ENCODE data around the gene SFXN3.

SFXN3 gene, protein sequence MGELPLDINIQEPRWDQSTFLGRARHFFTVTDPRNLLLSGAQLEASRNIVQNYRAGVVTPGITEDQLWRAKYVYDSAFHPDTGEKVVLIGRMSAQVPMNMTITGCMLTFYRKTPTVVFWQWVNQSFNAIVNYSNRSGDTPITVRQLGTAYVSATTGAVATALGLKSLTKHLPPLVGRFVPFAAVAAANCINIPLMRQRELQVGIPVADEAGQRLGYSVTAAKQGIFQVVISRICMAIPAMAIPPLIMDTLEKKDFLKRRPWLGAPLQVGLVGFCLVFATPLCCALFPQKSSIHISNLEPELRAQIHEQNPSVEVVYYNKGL

DNA sequence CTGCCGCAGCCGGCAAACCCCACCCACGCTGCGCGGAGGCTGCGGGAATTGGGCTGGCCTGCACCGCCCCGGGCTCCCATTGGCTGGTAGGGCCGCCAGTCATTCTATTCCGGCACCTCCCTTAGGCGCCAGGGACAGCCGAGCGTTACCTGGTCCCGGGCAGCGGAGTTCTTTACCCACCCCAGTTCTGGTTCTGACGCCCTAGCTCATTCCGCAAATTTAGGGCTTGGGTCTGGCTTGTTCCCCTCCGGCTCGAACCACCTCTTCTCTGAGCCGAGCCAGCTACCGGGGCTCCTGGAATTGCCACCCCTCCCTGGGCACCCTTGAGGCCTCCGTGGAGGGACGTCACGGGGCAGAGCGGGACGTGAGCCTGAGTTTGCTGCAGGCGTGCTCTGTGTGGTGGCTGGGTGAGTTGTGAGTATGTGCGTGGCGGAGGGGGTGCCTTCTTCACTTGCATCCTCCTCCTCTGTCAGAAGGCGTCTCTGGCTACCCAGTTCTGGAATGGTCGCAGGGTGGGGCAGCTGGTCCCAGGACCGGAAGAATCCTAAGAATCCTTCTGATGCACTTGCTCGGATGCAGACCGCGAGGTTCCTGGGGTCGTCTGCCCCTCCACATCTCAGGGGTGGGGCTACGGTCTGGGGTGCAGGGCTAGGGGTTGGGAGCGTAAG lies at the start of gene SFXN3, which contains the start of gene PDZD7:
Gene SFXN3 (plus strand): TSS at position 107 of the 668 bp plus-strand sequence. CDS start 3,461 bp downstream, outside the sequence.
Gene PDZD7 (minus strand): TSS at position 2 of the 668 bp plus-strand sequence. CDS start 910 bp downstream, outside the sequence.
- DNase-seq (ENCODE audit: low read depth in 2 of 2): peak; percentile 90 to 92

DNA sequence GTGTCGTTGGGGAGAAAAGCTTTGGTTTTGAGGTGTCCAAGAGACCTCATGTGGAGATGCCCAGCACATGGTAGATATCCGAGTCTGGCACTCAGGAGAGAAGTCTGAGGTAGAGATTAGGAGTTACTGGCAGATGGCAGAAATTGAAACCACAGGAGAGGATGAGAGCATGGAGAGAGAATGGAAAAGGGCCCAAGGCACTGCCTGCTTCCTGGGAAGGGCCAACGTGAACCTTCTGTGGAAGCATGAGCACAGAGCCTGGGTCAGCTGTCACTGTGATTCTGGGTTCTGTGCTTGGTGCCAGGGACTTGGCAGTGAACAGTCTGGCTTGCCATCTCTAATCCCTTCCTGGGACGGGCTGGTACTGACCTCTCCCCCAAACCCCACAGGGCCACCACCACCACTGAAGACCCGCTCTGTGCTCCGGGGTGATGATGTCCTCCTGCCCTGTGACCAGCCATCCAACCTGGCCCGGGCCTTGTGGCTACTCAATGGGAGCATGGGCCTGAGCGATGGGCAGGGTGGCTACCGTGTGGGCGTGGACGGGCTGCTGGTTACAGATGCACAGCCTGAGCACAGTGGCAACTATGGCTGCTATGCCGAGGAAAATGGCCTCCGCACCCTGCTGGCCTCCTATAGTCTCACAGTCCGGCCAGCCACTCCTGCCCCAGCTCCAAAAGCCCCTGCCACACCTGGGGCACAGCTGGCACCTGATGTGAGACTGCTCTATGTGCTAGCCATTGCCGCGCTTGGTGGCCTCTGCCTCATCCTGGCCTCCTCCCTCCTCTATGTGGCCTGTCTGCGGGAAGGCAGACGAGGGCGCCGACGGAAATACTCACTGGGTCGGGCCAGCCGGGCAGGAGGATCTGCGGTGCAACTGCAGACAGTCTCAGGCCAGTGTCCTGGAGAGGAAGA lies 47.9 kb upstream of the SFXN3 start:
- no peak for DNase-seq (ENCODE audit: low read depth in 2 of 2)

DNA sequence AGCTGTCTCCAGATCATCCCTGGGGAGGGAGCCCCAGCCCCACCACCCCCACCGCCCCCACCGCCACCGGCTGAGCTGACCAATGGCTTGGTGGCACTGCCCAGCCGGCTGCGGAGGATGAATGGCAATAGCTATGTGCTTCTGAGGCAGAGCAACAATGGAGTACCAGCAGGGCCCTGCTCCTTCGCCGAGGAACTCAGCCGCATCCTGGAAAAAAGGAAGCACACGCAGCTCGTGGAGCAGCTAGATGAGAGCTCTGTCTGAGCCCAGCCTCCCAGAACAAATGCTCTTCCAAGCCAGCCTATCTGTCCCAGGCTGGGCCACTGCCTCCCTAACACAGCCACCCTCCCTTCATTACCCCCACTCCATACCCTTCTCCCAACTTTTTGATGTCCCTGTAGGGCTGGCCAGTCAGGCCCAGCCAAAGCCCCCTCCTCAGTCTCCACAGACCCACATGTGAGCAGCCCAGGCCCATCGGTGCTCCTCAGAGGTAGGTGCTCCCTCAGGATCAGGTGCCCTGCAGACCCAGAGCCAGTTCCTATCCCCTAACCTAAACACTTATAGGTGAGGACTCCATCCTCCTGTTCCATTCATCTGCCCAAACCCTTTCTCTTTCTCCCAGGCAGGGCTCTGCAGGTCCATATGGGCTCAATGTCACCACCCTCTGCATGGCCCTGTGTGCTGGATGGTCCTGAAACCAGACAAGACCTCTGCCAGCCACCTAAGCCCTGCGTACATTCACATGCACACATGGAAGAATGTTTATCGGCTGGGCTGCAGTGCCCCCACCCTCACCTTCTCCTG lies 47.0 kb upstream of the SFXN3 start:
- DNase-seq (ENCODE audit: low read depth in 2 of 2): no peak

DNA sequence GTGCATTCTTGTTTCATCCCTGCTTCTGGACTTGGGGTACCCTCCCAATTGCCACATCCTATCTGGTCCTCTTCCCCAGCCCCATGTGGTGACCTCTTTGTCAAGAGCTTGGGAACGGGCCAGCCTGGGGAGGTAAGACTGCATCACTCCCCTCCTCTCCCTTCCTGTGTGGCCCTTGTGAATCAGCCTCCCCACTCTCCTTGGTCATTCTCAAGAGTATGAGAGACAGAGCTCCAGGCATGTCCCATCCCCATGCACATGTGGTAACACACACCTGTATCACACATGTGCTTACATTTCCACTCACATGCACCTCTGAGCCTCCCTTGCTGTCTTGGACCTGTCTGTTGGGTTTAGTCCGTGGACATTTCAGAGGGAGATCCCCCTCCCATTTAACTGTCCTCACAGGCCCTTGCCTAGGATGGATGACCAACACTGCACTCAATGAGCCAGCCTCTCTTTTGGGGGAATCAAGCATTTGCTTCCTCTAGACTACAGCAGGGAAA lies 46.3 kb upstream of the SFXN3 start:
- no peak for DNase-seq (ENCODE audit: low read depth in 2 of 2)

DNA sequence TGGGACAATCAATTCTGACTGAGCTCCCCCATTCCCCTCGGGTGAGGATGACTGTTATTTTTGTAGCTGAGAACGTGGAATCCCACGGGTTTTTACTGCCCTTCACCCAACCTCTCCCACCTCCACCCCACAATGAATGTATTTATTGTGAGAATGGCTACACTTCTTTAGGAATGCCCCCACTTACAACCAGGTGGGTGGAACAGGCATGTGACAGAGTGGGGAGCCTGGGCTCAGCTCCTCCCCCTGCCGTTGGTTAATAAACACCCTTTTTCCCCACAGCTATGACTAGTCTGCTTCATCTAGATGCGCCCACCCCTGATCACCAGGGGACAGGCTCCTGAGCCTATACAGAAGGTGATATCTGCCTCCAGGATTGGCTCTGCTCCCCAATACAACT lies 45.7 kb upstream of the SFXN3 start:
- no peak for DNase-seq (ENCODE audit: low read depth in 2 of 2)

DNA sequence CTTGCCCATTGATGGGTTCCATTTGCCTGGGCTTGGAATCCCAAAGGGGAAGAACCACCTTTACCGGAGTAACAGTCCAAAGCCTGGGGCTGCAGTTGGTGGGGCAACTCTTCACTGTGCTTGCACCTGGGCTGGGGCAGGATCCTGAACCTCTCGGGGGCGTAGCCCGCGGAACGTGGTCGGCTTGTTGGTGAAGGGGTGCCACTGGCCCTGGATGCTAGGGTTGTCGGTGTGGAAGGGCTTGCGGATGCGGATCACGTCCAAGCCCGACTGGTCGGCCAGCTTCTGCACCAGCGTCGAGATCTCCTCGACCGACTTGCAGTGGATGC lies 44.4 kb upstream of the SFXN3 start:
- DNase-seq (ENCODE audit: low read depth in 2 of 2): no peak

DNA sequence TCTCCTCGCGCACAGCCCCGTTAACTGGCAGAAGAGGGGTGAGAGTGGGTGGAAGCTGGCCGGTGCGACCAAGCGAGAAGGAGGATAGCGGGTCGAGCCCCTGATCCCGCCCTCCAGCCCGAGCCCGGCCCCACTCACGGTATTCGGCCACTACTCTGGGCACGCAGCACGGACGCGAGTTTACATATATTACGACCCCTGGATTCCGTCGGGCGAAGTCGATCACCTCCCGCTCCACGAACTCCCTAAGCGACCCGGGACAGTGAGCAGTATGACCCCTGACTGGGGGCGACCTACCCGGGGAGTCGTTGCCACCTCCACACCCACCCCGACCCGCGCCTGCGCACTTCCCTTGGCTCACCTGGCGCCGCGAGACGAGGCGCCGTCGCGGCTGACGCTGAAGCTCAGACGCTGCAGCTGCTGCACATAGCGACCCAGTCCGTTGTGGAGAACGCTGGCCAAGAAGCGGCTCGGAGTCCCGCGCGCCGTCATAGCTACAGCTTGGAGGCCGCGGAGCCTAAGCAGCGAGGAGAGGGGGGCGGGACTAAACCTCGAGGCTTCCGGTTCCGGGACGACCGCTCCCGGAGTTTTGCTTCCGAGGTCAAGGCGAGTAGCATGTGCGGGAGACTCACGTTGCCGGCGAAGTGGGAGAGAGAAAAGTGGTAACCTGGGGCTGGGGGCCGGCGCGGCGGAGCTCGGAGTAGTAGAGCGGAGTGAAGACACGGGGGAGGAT lies 43.9 kb upstream of the SFXN3 start, which contains the start of the genes MRPL43 and TWNK:
Gene MRPL43 (minus strand): TSS at position 546 of the 733 bp plus-strand sequence. CDS start 54 bp downstream, at position 492.
Gene TWNK (plus strand): TSS at position 592 of the 733 bp plus-strand sequence. CDS start 668 bp downstream, outside the sequence.
- DNase-seq (ENCODE audit: low read depth in 2 of 2): peak; percentile 68 to 74

DNA sequence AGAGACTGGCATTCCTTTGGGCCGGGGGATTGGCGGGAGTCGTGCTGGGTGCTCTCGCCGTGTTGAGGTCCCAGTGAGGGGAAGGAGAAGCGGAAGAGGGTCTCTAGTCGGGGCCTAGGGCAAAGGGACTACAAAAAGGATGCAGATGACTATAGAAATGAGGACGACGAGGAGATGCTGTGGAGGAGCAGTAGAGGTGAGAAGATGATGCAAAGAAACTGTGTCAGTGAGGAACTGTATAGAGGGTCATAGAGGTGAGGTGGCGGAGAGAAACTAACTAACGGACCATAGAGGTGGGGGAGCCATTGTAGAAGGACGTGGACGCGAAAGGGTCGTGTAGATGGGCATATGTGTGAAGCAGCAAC lies 43.4 kb upstream of the SFXN3 start:
- DNase-seq (ENCODE audit: low read depth in 2 of 2): no peak

DNA sequence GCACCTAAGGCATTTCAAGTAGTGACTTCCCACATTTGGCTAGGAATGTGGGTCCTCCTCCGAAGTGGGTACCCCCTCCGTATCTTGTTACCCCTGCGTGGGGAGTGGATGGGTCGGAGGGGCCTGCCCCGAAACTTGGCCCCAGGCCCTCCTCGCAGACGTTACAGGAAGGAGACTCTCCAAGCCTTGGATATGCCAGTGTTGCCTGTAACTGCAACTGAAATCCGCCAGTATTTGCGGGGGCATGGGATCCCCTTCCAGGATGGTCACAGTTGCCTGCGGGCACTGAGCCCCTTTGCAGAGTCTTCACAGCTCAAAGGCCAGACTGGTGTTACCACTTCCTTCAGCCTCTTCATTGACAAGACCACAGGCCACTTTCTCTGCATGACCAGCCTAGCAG lies 42.9 kb upstream of the SFXN3 start:
- DNase-seq (ENCODE audit: low read depth in 2 of 2): no peak

DNA sequence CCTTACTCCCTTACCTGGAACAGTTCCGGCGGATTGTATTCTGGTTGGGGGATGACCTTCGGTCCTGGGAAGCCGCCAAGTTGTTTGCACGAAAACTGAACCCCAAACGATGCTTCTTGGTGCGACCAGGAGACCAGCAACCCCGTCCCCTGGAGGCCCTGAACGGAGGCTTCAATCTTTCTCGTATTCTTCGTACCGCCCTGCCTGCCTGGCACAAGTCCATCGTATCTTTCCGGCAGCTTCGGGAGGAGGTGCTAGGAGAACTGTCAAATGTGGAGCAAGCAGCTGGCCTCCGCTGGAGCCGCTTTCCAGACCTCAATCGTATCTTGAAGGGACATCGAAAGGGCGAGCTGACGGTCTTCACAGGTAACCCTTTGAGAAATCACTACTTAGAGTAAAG lies 41.9 kb upstream of the SFXN3 start:
- DNase-seq (ENCODE audit: low read depth in 2 of 2): no peak

DNA sequence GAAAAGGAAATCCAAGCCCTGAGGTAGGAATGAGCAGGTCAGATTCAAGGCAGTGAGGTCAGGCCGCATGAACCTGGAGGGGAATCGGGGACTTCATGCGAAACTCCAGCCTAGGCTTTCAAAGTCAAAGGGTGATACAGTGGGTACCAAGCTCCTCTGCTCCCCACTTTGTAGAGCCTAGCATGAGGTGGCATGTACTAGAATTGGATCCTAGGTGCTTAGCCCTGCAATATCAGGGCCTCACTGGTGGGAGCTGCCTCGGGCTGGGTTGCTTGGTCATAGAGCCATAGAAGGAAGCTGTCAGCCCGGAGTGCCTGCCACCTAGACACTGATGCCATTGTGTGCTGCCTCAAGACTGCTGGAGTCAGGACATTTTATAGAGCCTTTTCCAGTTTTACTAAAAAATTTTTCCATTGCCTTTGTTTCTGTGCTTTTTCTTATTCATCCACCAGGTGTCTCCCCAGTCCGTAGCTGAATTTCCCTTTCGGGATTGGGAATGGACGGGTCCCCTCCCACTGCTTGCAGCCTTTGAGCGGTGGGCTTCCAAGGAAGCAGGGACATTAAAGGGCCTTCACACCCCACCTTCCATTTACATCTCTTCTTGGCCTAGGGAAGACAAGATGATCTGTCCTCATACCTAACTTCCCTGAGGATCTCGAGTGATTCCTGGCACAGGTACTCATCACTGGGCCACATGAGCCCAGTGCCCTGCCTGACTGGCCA lies 36.9 kb upstream of the SFXN3 start:
- no peak for DNase-seq (ENCODE audit: low read depth in 2 of 2)

DNA sequence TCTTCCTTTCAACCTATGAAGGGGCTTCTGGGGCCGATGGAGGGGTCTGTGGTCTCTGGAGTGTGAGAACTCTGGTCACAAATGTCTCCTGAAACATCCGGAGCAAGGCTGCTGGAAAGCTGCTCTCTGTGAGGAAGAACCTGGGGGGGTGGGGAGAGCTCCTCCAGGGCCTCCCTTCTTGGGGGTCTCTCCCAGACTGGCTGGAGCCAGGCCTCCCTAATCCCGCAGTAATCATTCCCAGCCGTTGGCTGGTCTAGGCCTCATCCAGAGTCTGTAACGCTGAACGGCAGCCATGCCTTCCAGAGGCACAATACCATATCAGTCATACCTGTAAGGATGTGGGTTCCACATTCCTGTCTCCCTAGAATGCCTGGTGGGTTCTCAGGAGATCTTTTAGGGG lies 35.9 kb upstream of the SFXN3 start:
- DNase-seq (ENCODE audit: low read depth in 2 of 2): no peak

DNA sequence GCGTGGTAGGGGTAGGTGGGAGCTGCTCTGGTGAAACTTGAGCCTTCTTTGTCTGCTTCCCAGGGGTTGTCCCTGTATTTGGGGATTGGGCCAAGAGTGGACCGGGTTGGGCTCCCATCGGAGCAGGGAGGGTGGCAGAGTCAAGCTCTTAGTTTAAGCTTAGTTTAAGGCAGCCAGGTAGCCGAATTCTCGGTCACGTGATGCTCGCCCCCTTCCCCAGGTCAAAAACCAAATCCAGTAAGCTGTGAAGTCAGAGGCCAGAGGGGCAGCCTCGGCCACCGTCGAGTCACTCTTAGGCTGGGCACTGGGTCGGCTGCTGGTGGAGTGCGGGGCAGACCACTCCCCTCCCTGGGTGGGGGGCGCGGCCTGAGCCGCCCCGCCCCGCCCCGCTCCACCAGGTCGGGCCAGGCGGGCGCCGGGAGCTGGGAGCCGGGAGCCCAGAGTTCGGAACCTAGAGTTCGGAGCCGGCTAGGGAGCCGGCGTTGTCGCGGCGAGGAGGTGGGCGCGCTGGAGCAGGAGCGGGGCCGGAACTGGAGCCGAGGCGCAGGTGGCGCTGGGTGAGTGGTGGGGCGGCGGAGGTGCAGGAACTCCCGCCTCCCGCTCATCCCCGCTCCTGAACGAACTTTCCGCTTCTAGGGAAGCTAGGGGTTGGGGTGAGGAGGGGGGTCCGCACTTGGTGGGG lies 34.2 kb upstream of the SFXN3 start:
- no peak for DNase-seq (ENCODE audit: low read depth in 2 of 2)

DNA sequence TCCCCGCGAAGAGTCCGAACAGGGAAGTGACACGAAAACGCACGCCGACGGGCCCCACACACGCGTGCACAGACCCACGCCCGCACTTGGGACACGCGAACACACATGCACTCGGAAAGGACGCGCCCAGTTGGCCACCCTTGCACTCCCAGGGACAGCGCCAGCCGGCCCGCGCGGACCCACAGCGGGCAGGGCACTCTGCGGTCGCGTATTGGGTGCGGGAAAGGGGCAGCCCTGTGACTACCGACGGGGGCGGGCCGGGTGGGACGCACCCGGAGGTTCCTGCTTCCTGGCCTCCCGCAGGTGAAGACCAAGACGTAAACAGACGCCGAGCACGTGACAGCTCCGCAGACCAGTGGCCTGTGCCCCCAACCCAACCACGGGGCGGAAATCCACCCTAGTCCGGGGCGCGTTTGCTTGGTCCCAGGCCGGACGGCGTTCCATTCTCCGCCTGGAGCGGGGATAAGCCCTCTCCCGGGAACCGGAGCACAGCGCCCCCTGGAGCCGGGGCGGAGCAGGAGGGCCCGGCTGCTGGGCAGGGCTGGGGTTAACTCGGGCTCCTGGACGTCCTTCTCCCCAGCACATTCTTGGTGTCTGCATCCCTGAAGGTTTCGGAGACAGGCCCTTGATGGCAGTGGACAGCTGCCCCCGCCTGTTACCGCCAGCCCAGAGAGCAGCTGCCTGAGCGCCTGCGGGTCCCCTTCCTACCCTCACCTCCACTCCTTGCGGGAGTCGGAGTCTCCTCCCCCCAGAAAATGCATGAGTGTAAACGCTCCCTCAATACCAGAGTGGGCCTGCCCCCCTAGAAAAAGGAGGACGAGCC lies 33.5 kb upstream of the SFXN3 start:
- peak in 1 of 2 donors; percentile 49 for DNase-seq (ENCODE audit: low read depth in 2 of 2)

DNA sequence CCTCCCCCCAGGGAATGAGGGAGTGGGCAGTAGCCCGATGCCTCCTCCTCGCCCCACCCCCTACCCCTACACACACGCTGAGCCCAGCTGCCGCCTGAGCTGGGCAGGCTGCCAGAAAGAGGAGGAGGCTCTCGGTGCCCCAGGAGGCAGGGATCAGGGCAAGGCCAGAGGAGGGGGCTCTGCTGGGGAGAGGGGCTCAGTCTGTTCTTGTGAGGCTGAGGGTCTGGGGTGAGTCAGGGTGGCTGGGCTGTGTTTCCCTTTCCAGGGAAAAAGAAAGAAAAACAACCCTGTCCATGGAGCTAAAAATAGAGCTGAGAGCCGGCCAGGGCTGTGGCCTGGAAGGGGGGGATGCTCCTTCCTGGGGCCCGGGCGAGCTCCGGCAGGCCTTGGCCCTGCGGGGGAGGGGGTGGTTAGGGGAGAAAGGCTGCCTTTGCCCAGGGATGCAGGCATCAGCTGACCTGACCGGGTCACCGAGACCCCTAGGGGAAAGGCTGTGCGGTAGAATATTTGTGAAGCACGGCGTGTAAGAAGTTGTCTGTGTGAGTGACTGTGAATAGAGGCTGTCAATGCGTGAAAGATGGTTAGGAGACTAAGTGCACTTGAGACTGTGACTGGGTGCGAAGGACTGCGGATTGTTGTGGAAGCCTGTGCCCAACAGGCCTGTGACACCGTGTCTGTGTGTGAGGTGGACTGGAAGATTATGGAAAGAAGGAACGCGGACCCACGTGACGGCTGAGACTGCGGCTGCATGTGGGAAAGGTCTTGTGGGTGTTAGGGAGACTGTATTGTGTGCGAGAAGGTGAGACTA lies 32.6 kb upstream of the SFXN3 start:
- DNase-seq (ENCODE audit: low read depth in 2 of 2): peak in 1 of 2 donors; percentile 23

DNA sequence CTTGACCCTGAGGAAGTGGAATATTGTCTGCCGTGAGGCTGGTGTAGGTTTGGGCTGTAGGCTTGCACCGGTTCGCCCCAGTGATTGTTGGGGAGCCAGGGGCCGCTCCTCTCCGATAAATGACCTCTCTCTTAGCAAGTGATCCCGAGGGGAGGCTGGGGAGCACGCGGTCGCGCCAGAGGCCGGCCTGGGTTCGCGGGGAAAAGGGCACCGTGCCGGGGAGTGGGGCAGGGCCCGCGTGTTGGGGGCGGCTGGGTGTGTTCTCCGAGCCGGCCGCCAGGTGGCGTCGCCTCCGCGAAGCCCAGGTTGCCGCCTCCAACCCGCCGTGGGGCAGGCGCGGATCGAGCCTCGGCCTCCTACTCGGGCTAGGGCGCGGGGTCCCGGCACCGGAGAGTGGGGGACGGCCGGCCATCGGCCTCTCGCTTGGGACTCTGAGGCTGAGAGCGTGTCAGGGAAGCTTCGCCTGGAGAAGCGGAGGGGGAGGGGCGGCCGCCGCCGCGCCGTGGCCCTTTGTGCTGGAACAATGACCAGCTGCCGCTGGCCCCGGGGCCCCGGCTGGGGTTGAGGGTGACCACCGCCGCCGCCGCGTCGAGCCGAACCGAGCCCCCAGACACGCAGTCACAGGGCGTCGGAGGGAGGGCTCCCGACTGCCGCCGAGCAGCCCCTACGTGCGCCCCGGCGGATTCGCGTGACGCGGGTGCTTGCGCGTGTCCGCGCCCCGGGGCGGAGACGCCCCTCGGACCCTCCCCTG lies 31.9 kb upstream of the SFXN3 start:
- peak; percentile 51 to 57 for DNase-seq (ENCODE audit: low read depth in 2 of 2)

DNA sequence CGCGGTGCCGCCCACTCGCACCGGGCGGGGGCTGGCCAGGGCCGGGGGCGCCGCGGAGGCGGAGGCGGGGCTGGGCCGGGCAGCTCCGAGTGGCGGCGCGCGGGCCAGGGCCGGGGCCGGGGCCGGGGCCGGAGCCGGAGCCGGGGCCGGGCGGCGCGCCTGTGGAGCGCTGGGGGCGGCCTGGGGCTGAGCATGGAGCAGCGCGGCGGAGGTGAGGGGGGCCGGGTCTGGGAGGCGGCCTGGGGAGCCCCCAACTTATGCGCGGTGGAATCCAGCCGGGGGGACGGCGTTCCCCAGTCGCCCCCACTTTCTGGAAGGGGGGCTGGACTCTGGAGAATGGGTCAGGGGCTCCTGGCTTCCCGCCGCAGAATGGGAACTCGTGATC lies 31.3 kb upstream of the SFXN3 start, which contains the start of gene LZTS2:
Gene LZTS2 (plus strand): TSS at position 67 of the 385 bp plus-strand sequence. CDS start 2,731 bp downstream, outside the sequence.
- DNase-seq (ENCODE audit: low read depth in 2 of 2): no peak

Data from stimulated activated CD8-positive, alpha-beta memory T cell treated with anti-CD3 and anti-CD28 coated beads, Interleukin-15, amount 100 ng/mL, for 4 hours (primary cell).